Epithelial cell of proximal tubule (primary cell): ENCODE results near the gene EFCAB6. TPM values are rescaled to one million over a fixed set of nuclear protein-coding genes. Genes with fewer than 3 reads are reported as not detected.

Experiments
- DNase-seq: peaks from one replicate; pipeline ENCODE4 v3.0.0-alpha.2; 2011; ENCODE audit warnings: low read depth
- H3K4me3 ChIP-seq: 2 replicates; pipeline ENCODE4 v1.5.1; 2011; ENCODE audit warnings: low read depth, mild to moderate bottlenecking, low read length
- CTCF ChIP-seq: conservative IDR thresholded peaks from 2 replicates; pipeline ENCODE4 v1.5.1; 2012; ENCODE audit warnings: low read depth, mild to moderate bottlenecking, low read length
- total RNA-seq: library from RNA; depleted of rRNA; stranded (reverse); fragments of >200 nt; gene quantifications from 2 replicates; pipeline ENCODE4 v1.2.3, GENCODE V29; 2015

Gene EFCAB6
- total RNA-seq, 1 donor from 2014 or later: 0.23 TPM

- H3K4me3 ChIP-seq: no peak overlapping the region
- DNase-seq: no peak
- no peak for TF ChIP-seq CTCF
These were observed 28.7 kb upstream of the EFCAB6 start for GRCh38 chr22:43840851-43841250.

DNA sequence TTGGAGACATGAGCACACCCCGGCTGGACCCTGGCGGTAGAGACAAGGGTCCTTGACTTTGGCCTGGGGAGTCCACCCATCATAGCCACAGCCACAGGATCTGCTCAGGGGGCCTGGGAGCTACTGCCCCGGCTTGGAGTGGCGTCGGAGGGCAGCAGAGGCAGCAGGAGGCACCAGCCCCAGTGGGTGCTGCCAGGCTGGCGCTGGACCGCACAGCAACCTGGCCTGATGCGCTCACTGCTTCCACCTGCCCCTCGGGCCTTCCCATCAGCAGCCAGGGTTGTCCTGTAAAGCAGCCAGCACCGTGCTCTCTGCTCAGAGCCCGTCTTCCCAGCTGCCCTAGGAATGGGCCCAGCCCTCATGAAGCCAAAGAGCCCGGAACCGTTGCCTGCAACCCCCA, 28.3 kb upstream of the EFCAB6 start:
- TF ChIP-seq CTCF: no peak
- H3K4me3 ChIP-seq: no peak overlapping the region
- DNase-seq: no peak

DNA sequence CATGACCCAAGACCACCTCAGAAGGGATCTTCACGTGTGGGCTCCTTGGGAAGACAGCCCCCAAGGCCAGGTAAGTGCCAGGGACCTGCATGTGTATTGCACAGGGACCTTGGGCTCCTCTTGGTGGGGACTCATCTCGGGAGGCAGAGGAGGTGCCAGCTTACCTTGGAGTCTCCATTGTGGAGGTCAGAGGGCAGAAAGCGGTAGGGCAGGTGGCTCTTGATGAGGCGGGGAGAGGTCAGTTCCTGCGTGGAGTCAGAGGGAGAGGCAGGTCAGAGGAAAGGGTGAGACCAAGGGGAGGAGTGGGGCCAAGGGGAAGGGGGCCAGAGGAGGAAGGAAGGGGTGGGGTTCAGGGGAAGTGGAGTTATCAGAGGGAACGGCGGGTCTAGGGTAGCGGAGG, 27.7 kb upstream of the EFCAB6 start:
- H3K4me3 ChIP-seq: no peak overlapping the region
- TF ChIP-seq CTCF: no peak
- no peak for DNase-seq

DNA sequence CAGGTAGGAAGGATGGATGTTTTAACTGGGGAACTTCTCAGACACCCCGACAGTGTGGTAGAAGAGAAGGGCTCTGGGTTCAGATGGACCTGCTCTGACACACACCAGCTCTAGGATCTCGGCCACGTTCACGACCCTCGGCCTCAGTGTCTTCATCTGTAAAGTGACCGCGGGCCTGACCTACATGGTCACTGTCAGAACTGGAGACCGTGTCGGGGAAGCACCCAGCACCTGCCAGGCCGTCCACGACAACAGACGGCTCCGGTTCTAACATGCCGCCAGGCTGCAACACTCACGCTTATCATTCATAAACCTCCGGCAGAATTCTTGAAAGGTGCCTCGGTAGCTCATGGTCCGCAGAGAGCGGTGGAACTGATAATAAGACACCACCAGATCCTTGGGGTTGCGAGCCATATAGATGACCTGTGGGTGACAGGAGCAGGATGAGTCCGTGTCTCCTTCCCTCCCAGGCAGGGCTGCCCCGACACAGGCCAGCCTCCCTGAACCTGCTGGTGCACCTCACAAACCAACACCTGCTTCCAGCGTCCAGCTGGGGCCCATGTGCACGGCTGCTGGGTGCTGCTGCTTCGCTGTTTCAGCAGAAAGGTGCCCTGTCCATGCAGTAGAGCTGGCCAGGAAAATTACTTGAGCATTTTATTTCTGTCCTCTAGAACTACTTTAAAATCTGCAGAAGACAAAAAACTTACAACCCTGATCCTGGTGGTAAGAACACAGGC, 26.6 kb upstream of the EFCAB6 start:
- no peak for TF ChIP-seq CTCF

GRCh38 chr22:43838161-43838560, 26.1 kb upstream of the EFCAB6 start:
- DNase-seq: no peak
- TF ChIP-seq CTCF: no peak
- H3K4me3 ChIP-seq: no peak overlapping the region

More for the DNA sequence above, 26.6 kb upstream of the EFCAB6 start:
- no peak overlapping the region for H3K4me3 ChIP-seq
- DNase-seq: no peak

DNA sequence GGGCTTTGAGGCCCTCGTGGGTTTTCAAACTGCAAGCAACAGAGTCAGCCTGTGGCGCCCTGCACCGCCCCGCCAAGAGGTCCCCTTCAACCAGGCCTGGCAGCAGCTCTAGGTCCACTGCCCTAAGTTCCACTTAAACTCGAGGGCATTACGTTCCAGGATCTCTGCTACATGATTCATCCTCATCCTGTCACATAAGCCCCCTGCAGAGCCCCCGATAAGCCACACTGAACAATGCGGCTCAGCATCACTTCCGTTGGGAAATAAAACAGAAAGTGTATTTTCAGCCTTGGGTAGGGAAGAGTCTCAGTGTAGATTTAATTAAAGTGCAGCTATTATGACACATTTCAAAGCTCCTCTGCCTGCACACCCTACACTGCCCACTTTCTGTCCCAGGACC, 25.6 kb upstream of the EFCAB6 start:
- no peak overlapping the region for H3K4me3 ChIP-seq
- no peak for TF ChIP-seq CTCF
- DNase-seq: no peak

DNA sequence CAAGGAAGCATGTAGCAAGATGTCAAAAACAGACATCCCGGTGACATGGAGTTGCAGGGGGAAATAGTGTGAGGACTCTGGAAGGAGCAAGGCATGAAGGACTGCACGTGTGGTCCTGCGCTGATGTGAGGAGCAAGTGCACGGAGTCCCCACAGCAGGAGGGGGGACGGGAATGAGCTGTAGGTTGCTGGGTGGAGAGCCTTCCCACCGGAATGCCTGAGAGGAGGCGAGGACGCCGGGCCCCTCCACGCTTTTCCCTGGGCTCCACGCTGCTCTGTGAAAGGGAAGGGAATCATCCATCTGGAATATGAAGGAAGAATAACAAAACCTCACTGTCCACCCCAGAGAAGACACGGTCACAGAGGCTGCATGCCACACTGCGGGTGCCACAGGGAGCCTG, 23.6 kb upstream of the EFCAB6 start:
- DNase-seq: no peak
- H3K4me3 ChIP-seq: no peak overlapping the region
- no peak for TF ChIP-seq CTCF
